Dermis lymphatic vessel endothelial cell (primary cell): ENCODE data around the gene NR1H4. TPM values are rescaled to one million over a fixed set of nuclear protein-coding genes. Genes with fewer than 3 reads are reported as not detected.

Source experiments
- total RNA-seq: library from RNA; depleted of rRNA; stranded (reverse); fragments of >200 nt; gene quantifications from 2 replicates; pipeline ENCODE4 v1.2.1, GENCODE V29; 2014

Gene NR1H4
- not detected in 2 replicates for total RNA-seq

DNA sequence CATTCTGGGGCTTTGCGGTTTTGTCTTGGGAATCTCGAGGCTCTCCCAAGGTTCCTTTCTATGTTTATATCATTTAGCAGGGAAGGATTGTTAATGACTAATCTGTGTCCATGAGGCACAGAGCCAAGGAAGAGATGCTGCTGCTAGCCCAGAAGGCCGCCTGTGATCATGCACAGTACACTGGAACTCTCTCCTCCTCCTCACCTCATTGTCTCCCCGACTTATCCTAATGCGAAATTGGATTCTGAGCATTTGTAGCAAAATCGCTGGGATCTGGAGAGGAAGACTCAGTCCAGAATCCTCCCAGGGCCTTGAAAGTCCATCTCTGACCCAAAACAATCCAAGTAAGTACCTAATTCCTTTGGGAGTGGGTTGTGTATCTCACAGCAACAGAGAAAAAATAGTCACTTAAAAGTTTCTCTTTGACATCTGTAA is at the start of gene NR1H4:
Gene NR1H4 (plus strand): TSS at position 151 of the 435 bp plus-strand sequence. CDS start 19,458 bp downstream, outside the sequence.

DNA sequence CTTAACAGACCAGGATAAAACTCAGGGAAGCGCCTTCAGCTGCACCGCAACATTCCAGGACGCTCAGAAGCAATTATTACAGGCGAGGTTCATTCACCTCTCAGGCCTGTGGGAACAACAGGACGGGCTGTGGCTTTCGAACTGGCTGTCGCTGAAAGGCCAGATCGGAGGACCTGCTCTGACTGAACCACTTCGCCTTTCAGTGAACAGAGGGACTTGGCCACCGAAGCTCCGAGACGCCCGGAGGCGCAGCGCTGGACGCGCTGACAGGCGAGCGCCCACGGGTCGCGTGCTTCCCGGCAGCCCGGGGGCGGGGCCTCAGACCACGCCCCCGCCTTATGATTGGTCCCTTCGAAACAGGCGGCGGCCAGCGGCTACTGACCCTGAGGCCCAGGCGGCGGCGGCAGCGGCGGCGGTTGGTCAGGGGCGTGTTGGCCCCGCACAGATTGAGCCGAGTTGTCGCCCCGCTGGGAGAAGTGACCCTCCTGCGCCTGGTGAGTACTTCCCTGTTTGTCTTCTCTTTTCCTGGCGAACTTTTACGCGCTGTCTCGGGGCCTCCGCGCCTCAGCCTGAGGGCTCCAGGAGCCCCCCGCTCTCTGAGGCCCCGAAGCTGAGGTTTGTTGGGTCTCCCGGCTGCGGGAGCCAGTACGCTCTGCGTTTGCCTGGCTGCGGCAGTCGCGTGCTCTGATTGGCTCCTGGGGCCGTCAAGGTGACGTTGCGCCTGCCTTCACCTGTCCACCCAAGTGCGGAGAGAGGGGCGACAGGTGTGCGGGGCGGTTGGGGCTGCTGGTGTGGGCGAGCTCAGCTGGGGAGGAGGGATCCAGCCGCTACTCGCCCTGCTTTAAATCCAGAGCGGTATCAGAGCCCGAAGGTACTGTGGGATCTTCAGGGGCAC is 99.9 kb downstream of the NR1H4 start, which contains the start of gene GAS2L3:
Gene GAS2L3 (plus strand): TSS at position 393 of the 895 bp plus-strand sequence. CDS start 21,221 bp downstream, outside the sequence.

Other genes starting within 250 kb of the NR1H4 start
- 0.22 and 0.26 TPM in 2 replicates for gene DEPDC4, start 206.8 kb upstream of the NR1H4 start, total RNA-seq
- 37.4 and 42.8 TPM in 2 replicates for gene SCYL2, start 206.7 kb upstream of the NR1H4 start, total RNA-seq
- gene SLC17A8, start 116.8 kb upstream of the NR1H4 start, total RNA-seq: under 0.01 TPM in 1 of 2 replicates, not detected in the other
- gene GAS2L3, start 99.8 kb downstream of the NR1H4 start, total RNA-seq: 14.9 and 15.4 TPM in 2 replicates